ENCODE measurements around the gene CHL1. TPM values are rescaled to one million over a fixed set of nuclear protein-coding genes. Genes with fewer than 3 reads are reported as not detected.

The CHL1 gene
- total RNA-seq, 3 donors from 2014 or later: 9.1 to 48.8 (median 9.3) TPM

GRCh38 chr3:257826-258225 lies 61.3 kb downstream of the CHL1 start:
- Histone ChIP-seq H3K4me1 (ENCODE audit: low read depth) (no peaks in the 10 kb centered on the region), H3K36me3 (ENCODE audit: low read depth) (no peaks in the 10 kb centered on the region), H3K9me3 (no peaks in the 10 kb centered on the region), H3K4me3 (no peak overlapping the region)
- DNase-seq (no peak), ATAC-seq (no peak)
- intact Hi-C loops (cut with DNase I, micrococcal nuclease): no loop called here
- no peak for TF ChIP-seq CTCF (IDR thresholded peaks at IDR 0.05)

- H3K4me1 ChIP-seq (ENCODE audit: low read depth): no peaks in the 10 kb centered on the region
- no peaks in the 10 kb centered on the region for H3K36me3 ChIP-seq (ENCODE audit: low read depth)
- ATAC-seq (no peak), DNase-seq (no peak)
- intact Hi-C loops (cut with DNase I, micrococcal nuclease): no loop called here
- H3K4me3 ChIP-seq: no peak overlapping the region
- no peaks in the 10 kb centered on the region for H3K9me3 ChIP-seq
- no peak for TF ChIP-seq CTCF (IDR thresholded peaks at IDR 0.05)
Measured at GRCh38 chr3:260898-261297, 64.3 kb downstream of the CHL1 start.

- ATAC-seq (no peak), DNase-seq (no peak)
- intact Hi-C loops (cut with DNase I, micrococcal nuclease): no loop called here
Measured at GRCh38 chr3:263393-263792, 66.8 kb downstream of the CHL1 start.

GRCh38 chr3:264394-265156 lies 68.0 kb downstream of the CHL1 start:
- no peaks in the 10 kb centered on the region for H3K36me3 ChIP-seq (ENCODE audit: low read depth)
- DNase-seq (peak in 1 of 3 donors; percentile 4), ATAC-seq (peak; percentile 38)
- no peaks in the 10 kb centered on the region for H3K9me3 ChIP-seq
- intact Hi-C loops (cut with DNase I, micrococcal nuclease): no loop called here
- no peaks in the 10 kb centered on the region for H3K4me1 ChIP-seq (ENCODE audit: low read depth)
- no peak for TF ChIP-seq CTCF (IDR thresholded peaks at IDR 0.05)
- no peak overlapping the region for H3K4me3 ChIP-seq

More at GRCh38 chr3:263393-263792, 66.8 kb downstream of the CHL1 start:
- no peak for TF ChIP-seq CTCF (IDR thresholded peaks at IDR 0.05)
- no peaks in the 10 kb centered on the region for H3K4me1 ChIP-seq (ENCODE audit: low read depth)
- no peaks in the 10 kb centered on the region for H3K36me3 ChIP-seq (ENCODE audit: low read depth)
- H3K9me3 ChIP-seq: no peaks in the 10 kb centered on the region
- no peak overlapping the region for H3K4me3 ChIP-seq

- intact Hi-C loops (cut with DNase I, micrococcal nuclease): no loop called here
- ATAC-seq (no peak), DNase-seq (no peak)
- no peak for TF ChIP-seq CTCF (IDR thresholded peaks at IDR 0.05)
- Histone ChIP-seq H3K4me1 (ENCODE audit: low read depth) (no peaks in the 10 kb centered on the region), H3K36me3 (ENCODE audit: low read depth) (no peaks in the 10 kb centered on the region), H3K9me3 (no peaks in the 10 kb centered on the region), H3K4me3 (no peak overlapping the region)
Measured at GRCh38 chr3:267101-267500, 70.5 kb downstream of the CHL1 start.

Data from mucosa of descending colon (tissue), 3 donors.